ENCODE results near the gene CHTOP. TPM values are rescaled to one million over a fixed set of nuclear protein-coding genes. Genes with fewer than 3 reads are reported as not detected.

Gene CHTOP
- total RNA-seq, 1 donor from 2014 or later = 77.0 TPM

DNA sequence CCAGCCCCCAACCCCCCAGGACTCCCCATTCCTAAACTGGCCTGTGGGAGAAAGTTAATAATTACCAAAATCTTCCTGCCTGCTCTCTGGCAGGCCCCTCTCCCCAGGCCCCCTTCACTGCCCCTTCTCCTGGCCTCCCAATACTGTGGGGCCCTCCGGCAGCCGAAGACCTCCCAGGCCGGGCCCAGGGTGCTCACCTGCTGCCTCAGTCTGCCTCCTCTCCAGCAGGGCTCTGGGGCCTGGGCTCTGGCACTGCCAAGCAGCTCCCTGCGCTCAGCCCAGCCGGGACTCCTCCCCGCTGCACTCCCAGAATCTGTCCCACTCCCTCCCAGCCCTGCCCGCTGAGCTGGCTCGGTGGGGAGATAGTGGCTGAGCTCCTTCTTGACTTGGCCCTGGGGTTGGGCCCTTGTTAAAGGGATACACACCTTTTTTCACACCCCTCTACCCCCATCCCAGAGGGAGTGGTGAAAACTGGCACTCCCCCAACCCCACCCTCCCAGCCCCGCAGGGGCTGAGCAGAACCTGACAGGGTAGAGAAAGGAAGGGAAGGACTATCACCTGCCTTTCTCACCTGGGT lies 21.0 kb upstream of the CHTOP start, which contains the start of gene S100A16:
Gene S100A16, minus strand, starts transcription at position 383 of the 577 bp plus-strand sequence. CDS start 4,986 bp downstream, outside the sequence.
- DNase-seq = no peak

DNA sequence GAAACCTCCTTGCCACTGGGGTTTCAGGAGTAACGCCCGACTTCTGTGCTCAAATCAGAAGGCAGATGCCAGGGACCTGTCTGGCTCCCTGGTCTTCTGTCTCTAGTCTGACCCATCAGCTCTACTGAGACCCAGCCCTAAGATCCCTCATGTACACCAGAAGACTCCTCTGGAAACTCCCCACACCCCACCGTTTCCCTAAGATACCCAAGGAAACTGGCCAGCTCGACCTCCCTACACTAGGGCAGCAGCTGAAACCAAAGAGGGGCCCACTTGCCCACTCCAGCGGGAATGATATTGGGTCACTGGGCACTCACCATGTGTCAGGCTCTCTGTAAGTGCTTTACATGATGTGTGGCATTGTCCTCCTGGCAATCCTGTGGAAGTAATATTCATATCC lies 20.5 kb upstream of the CHTOP start:
- DNase-seq = no peak

DNA sequence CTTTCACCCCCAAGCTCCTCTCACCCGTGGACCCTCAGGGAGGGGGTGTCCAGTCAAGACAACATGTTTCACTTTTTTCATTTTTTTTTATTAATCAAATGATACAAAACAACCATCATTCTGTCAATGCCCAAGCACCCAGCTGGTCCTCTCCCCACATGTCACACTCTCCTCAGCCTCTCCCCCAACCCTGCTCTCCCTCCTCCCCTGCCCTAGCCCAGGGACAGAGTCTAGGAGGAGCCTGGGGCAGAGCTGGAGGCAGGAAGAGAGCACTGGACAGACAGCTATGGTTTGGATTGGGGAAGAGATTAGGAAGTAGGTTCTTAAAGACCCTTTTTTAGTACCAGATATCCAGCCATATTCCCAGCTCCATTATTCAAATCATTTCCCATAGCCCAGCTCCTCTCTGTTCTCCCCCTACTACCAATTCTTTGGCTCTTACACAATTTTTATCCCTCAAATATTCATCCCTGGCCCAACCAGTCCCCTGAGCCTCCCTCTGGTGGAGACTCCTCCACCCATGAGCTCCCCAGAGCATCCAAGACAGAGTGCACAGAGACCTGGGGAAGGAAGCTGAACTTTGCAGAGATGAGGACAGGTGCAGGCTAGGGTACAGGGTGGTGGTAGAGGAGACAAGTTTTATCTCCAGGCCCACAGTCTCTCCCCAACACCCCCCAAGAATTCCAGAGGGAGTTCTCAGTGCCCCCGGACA lies 19.5 kb upstream of the CHTOP start:
- no peak for DNase-seq

DNA sequence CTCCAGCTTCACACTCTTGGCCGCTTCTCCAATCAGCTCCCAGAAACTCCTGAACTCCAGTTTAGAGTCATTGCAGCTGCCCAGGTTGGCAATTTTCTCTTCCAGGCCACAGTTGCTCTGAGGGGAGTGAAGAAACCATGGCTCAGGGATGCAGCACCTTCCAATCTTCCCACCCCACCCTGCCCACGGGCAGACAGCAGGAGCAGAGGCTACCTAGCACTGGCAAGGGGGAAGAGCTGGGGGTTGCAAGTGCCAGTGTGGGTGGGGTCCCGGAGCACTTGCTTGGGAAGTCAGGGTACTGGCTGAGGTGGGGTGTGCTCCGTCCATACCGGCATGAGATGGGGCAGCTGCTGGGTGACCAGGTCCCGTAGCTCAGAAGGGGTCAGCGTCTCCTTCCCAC lies 19.0 kb upstream of the CHTOP start:
- DNase-seq = no peak

DNA sequence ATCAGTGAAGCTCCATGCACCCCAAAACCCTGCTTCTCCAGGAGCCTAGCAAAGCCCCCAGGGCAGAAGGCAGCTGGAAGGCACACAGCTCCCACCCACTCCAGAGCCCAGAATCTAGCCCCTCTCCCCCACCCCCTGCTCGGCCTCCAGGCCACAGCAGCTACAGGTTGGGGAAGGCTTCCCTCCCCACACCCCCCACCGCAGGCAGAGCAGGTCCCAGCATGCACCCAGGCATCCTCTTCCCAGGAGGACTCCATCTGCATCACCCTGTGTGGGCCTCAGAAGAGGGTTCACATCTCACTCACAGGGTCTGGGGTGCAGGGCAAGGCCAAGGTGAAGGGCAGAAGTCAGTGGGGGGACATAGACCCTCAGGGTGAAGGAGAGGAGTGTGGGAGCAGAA lies 18.5 kb upstream of the CHTOP start:
- DNase-seq = no peak

DNA sequence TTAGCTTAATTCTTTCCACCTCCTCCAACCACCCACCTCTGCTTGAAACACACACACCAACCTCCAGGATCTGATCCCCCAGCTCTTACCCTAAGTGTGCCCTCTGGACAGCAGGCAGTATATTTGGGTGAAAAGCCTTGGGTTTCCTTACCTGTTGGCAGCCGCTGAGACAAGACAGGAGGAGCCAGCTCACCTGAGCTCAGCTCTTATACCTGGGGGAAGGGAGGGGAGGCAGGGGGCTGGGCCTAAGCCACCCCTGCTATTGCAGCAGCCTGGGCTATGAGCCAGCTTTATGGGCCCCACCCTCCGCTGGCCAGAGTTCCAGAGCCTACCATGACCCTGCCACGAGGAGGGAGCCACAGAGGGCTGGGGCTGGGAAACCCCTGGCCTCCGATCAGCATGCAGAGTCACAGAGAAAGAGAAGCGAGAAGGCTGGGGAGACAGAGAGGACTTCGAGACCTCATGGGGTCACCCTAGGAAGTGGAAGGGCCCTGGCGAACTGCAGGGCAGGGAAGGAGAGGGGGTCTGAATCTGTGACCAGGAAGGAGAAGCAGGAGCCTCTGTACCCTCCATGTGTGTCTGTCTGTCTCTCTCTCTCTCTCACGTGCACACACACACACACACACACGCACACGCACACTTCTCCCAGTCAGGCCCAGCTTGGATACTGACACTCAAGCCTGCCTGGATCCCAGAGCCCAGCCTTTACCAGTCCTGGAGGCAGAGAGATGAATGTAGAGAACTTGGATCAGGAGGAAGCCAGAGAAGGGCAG lies 17.5 kb upstream of the CHTOP start, which contains the start of gene S100A14:
Gene S100A14, minus strand, starts transcription at position 182 of the 773 bp plus-strand sequence. CDS start 467 bp downstream, outside the sequence.
- DNase-seq = no peak

DNA sequence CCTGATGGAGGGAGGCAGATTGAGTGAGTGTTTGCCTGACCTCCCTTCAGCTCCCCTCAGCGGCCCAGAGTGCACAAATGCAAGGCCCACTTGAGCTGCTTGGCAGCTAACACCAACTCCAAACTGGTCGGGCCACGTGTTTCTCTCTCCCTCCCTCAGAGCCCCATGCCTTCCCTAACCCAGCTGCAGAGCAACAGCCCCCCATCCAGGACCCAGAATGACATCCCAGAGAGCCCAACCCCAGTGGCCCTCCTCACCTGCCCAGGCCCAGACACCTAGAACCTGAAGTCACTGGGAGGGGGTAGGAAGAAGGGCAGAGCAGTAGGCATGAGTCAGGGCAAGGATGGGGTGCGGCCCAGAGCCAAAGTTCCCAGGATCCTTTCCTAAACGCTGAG lies 17.0 kb upstream of the CHTOP start:
- DNase-seq = no peak

DNA sequence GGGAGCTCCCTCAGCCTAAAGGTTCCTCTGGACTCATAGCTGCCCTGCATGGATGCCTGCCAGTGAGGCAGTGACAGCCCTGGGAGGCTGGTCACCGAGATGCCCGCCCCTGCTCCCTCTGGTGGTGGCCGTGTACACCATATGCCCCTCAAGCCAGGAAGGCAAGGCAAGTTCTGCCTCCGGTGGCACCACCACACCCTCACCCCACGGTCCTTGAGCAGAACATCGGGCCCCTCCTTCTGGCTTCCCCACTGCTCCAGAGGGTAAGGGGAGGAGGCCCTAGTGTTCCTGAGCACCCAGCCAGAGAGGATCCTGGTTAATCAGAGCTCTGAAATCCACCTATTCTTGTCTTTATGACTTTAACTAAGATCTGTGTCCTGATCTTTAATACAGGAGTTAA lies 16.2 kb upstream of the CHTOP start:
- DNase-seq = no peak

DNA sequence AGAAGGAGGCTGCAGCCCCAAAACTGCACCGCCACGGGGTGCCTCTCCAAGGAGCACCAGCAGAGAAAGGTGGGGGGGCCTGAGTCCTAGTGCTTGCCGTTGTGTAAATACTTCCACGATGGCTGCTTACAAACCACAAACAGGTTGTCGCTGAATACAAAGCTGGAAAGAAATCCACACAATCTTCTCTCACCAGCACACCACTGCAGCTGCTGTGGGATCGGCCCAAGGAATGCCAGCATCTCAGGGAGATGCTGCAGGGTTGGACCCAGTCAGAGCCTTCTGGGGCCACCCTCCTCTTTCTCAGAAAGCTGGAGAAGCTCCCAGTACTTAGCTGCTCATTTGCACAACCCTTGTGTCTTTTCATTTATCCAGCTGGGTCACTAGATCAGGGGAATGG lies 14.7 kb upstream of the CHTOP start:
- DNase-seq = no peak

DNA sequence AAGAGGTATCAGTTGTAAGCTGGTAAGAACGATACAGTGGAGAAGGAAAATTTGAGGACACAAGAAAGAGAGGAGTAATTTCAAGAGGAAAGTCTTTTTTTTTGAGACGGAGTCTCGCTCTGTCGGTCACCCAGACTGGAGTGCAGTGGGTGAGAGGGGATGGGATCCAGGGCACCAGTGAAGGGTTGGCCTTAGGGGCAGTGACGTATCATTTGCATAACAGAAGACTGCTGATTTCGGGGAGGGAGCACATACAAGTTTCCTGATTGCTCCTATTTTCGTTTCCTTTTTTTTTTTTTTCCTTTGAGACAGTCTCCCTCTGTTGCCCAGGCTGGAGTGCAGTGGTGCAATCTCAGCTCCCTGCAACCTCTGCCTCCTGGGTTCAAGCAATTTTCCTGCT lies 10.8 kb upstream of the CHTOP start:
- DNase-seq = no peak

DNA sequence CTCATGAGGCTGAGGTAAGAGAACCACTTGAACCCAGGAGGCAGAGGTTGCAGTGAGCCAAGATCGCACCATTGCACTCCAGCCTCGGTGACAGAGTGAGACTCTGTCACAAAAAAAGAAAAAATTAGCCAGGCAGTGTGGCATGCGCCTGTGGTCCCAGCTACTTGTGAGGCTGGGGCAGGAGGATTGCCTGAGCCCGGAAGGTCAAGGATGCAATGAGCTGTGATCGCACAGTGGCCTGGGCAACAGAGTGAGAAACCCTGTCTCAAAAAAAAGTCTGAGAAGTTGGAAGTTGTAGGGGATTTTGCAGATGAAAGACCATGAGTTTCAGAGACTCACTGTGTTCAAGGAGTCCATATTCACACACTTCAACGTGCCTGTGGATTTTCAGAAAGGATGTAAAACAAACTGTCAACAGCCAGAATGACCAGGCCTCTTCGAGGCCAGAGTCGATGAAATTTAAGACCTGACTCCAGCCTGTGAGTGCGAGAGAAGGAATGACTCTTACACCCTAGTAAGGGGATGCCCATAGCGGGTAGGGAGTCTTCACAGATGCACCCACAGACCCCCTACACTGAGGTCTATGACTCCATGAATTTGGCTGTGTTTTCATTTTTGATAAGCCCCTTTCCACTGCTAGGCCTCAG lies 8.8 kb upstream of the CHTOP start:
- no peak for DNase-seq

DNA sequence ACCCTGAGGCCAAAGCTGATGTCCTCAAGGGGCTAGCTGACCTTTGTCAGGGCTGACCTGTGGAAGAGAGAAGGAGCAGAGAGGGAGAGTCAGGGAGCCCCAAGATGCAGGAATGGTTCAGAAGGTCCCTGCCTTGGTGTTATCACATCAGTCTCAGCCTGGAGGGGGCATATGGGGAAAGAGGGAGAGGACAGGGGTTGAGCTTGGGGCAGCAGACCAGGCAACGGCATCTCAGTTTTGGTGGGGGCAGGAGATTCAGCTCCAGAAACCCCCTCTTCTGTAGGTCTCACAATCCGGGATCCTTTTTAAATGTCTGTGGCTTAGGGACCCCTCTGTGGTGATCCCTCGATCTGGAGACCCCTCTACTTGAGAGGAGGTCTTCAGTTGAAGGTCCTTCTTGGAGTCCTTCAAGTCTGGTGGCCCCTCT lies 7.4 kb upstream of the CHTOP start:
- DNase-seq = no peak

DNA sequence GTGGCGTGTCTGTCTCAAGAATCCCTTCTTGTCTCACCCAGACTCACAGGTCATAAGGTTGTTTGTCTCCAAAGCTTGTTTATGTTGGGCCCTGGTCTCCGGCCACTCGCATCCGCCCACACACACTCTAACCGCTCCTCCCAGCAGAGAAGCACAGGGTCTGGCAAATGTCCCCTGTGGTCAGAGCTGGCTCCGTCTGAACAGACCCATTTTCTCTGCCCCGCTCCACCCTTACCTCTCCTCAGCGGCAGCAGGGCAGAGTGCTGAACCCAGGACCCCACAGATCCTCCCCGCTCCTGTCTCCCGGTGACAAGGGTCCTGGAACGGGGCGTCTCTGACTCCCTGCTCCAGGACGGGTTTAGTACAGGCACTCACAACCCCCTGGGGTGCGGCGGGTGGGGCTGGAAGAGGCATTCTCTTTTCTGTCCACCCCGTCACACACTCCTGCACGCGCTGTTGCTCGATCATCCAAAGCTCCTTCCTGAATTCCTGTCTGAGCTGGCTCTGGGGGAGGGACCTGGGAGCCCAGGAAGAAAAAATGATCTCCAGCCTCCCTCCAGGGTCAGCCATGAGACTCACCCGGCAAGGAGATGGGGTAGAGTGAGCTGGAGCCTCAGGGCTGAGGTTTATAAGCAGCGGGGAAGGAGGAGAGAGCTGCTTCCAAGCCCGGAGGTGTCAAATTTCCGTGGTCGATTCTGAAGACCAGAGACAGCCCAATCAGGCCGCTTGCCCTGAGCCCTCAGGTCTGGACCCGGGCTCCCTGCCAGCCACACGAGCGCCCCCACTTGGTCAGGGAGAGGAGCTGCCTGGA lies 6.8 kb upstream of the CHTOP start, which contains the start of gene S100A13:
Gene S100A13, minus strand, starts transcription at position 602 of the 811 bp plus-strand sequence. CDS start 1,033 bp downstream, outside the sequence.
- peak; percentile 57 for DNase-seq

DNA sequence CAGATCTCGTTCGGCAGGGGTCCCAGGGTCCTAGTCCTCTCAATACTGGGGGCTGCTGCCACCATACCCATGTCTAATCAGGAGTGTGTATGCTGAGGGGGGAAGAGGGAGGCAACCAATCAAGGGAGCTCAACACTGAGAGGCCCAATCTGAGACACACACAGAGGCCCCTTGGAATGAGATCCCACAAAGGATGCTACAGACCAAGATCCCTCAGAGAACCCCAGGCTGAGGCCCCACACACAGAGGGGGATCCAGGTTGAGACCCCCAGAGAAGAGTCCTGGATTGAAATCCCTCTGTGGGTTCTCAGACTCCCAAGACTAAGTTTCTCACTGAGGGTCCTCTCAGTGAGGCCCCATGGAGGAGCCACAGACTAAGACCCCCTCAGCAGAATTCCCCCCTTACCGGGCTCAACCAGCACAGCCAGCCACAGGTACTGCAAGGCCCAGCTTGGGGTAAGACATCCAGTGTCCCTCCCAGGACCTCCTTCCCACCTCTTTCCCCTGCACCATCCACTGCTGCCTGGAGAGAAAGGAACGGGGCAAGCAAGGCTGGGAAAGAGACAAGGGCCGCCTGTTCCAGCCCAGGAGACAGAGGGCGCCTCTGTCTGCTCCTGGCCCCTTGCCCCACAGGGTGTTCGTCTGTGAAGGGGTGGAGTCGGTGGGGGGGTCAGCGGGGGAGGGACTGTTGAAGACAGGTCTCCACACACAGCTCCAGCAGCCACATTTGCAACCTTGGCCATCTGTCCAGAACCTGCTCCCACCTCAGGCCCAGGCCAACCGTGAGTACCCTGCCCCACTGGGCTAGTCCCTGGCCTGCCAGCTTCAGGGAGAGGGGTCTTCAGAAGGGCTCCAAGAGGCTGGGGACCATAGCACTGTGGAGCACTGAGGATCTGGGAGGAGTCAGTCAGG lies 5.9 kb upstream of the CHTOP start, which contains the start of gene S100A1:
Gene S100A1, plus strand, starts transcription at position 720 of the 912 bp plus-strand sequence. CDS start 2,088 bp downstream, outside the sequence.
- peak; percentile 43 for DNase-seq

DNA sequence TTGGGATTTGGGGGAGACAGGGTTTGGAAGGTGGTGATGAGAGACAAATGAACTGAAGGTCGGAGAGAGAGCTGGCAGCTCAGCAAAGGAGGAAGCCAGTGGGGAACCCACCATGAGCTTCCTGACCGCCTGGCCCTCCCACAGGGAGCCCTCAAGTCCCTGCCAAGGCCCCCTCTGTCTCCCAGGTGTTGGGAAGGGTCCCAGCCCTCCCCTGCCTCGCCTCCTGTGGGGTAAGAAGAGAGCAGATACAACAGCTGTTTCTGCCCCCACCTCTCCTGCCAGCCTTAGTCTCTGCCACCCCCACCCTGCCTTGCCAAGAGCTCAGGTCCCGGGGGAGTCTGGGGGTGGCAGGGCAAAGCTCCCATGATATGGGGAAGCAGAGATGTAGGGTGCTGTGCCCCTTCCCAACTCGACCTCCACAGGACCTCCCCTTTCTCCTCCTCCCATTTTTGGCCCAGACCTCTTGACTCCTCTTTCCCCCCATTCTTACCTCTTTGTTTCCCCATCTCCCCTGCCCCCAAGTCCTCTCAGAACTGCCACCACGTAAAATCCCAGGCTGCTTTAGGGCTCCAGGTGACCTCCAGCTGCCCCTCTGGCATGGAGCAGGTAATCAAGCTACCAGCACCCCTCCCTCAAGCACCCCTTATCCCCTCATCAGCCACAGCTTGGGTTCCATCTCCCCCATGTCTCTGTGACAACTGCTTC lies 5.1 kb upstream of the CHTOP start:
- DNase-seq = no peak

DNA sequence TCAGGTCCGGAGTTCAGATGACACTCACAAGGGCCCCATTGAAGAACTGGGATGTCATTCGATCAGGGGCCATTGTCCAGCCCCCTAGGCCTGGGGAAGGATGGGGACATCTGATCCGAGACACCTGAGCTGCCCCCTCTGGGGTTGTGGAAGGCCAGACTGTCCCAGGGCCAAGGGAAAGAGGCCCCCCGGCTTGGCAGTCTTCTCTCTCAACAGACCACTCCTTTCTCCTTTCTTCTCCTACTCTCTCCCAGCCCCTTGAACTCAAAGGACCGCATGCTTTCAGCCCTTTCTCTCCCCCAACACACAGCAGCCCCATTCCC lies 4.6 kb upstream of the CHTOP start:
- DNase-seq = no peak

DNA sequence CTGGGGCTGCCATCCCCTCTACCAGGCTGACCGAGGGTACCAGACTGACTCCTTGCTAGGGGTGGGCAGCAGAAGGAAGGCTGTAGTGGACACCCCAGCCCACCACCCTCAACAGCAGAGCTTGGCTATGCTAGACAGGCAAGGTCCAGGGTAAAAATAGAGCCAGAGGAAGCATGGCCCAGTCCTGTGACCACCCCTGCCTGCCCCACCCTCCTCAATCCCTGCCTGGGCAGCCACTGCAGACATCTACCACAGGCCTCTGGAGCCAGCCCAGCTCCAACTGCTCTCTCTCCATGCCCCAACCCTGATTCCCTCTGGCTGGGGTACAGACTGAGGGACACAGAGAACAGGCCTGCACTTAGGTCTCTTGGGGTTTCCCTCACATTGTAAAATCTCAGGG lies 3.9 kb upstream of the CHTOP start:
- DNase-seq = no peak

DNA sequence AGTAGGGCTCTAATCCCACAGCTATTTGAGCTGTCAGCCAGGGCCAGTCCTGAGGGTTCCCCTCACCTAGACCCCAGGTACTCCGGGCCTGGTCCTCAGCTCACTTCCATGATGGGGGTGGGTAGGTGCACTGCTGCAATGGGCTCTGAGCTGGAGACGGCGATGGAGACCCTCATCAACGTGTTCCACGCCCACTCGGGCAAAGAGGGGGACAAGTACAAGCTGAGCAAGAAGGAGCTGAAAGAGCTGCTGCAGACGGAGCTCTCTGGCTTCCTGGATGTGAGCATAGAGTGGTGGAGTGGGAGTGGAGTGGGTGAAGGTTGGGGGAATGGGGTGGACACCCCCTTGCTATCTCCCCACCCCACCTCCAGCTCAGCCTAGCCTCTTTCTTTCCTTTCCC lies 3.5 kb upstream of the CHTOP start:
- no peak for DNase-seq

DNA sequence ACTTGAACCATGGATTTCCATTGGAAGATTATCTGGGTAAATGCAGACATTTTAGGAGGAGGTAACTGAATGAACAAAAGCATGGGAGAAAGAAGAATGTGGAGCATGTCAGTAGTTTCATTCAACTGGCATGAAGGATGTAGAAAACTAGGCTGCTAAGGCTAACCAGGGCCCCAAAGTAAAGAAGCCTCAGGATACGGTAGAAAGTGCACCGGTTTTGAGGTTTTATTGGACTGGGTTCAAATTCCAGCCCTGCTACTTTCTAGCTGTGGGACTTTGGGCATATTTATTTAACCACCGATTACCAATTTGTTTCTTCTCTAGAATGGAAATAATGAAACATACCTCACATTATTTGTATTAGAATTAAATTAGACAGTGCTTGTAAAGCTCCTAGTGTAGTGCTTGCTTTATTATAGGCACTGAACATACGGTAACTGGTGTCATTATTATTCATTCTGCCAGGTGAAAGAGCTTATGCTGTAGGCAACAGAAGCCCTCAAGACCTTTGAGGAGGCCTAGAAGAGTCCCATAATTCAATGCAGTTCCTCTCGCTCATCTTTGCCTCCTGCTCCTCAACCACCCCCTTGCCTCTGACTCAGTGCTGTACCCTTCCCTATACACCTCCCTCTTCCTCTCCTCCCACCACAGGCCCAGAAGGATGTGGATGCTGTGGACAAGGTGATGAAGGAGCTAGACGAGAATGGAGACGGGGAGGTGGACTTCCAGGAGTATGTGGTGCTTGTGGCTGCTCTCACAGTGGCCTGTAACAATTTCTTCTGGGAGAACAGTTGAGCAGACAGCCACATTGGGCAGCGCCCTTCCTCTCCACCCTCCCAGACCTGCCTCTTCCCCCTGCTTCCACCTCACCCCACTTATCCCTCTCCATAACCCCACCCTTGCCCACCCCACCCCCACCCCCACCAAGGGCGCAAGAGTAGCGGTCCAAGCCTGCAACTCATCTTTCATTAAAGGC lies 2.5 kb upstream of the CHTOP start:
- DNase-seq = no peak

All from occipital lobe (tissue), 2 donors.